Esophagus muscularis mucosa (tissue), 3 donors: ENCODE results near the gene DCAF11.

ENCODE experiments used
- CTCF ChIP-seq, 3 experiments: fragments of 200-600 bp in 2 of 3; fragments of 450-650 bp in 1 of 3; sonication (generic) in 2 of 3; IDR thresholded peaks; one replicate each; pipeline ENCODE4 v1.5.1; 2017 to 2019; ENCODE audit warnings: antibody characterized with exemption in 3 of 3, mild to moderate bottlenecking in 2 of 3, moderate library complexity in 1 of 3
- POLR2A ChIP-seq: fragments of 450-650 bp; IDR thresholded peaks from one replicate; pipeline ENCODE4 v1.6.1; 2017; ENCODE audit warnings: antibody characterized with exemption, moderate library complexity, mild to moderate bottlenecking, low read depth

- TF ChIP-seq POLR2A (no peak), CTCF (IDR thresholded peaks at IDR 0.05) (no peak)
Observed at GRCh38 chr14:24087004-24087403, 27.6 kb upstream of the DCAF11 start.
